Vagina (tissue), 2 donors: Measurements from ENCODE around the gene KPTN. TPM values are rescaled to one million over a fixed set of nuclear protein-coding genes. Genes with fewer than 3 reads are reported as not detected.

Experiments used
- DNase-seq, 2 donors: peaks; one replicate each; pipeline ENCODE4 v3.0.0-alpha.2; 2017; ENCODE audit errors: extremely low spot score in 2 of 2
- H3K27ac ChIP-seq: fragments of 200-600 bp; sonication (generic); one replicate; pipeline ENCODE4 v1.5.1; 2019
- H3K27me3 ChIP-seq: fragments of 200-600 bp; sonication (generic); one replicate; pipeline ENCODE4 v1.5.1; 2019
- H3K36me3 ChIP-seq, 2 donors: fragments of 200-600 bp; sonication (generic); one replicate each; pipeline ENCODE4 v1.5.1; 2017 to 2019
- H3K4me1 ChIP-seq: fragments of 200-600 bp; sonication (generic); one replicate; pipeline ENCODE4 v1.5.1; 2019
- H3K4me3 ChIP-seq, 2 donors: fragments of 200-600 bp; sonication (generic); 1 replicate in 1 of 2; 2 replicates in 1 of 2; pipeline ENCODE4 v1.5.1; 2016 to 2019
- H3K9me3 ChIP-seq: fragments of 200-600 bp; sonication (generic); one replicate; pipeline ENCODE4 v1.5.1; 2019
- CTCF ChIP-seq, 3 experiments: fragments of 450-650 bp in 2 of 3; fragments of 200-600 bp in 1 of 3; sonication (generic) in 1 of 3; IDR thresholded peaks; one replicate each; pipeline ENCODE4 v1.5.1; 2017 to 2019; ENCODE audit warnings: antibody characterized with exemption in 3 of 3, mild to moderate bottlenecking in 2 of 3, moderate library complexity in 2 of 3
- POLR2A ChIP-seq, 2 donors: fragments of 450-650 bp; IDR thresholded peaks; one replicate each; pipeline ENCODE4 v1.6.1; 2017; ENCODE audit warnings: antibody characterized with exemption in 2 of 2, mild to moderate bottlenecking in 2 of 2, moderate library complexity in 2 of 2
- POLR2AphosphoS5 ChIP-seq, 2 donors: sonication (generic); formaldehyde crosslinking; IDR thresholded peaks; one replicate each; pipeline ENCODE4 v1.9.0; 2017; ENCODE audit warnings: antibody characterized with exemption in 2 of 2, mild to moderate bottlenecking in 2 of 2, low read depth in 1 of 2; ENCODE audit not compliant: insufficient read depth in 1 of 2
- intact Hi-C: fragments of 100-400 bp; cut with DNase I; formaldehyde crosslinking; loops from one replicate; pipeline ENCODE4 v1.15.1; 2023
- total RNA-seq: library from RNA; depleted of rRNA; stranded (reverse); fragments of >200 nt; gene quantifications from one replicate; pipeline ENCODE4 v1.2.3, GENCODE V29; 2016

KPTN gene
- total RNA-seq, 1 donor from 2014 or later, result 9.6 TPM

GRCh38 chr19:47485210-47485609 lies 1.2 kb upstream of the KPTN start:
- TF ChIP-seq POLR2AphosphoS5 (IDR thresholded peaks at IDR 0.05; ENCODE audit: insufficient read depth in 1 of 2, low read depth in 1 of 2) (no peak), CTCF (IDR thresholded peaks at IDR 0.05) (no peak), POLR2A (IDR thresholded peaks at IDR 0.05) (no peak)
- H3K27ac ChIP-seq, result peak overlapping the region; percentile 89
- intact Hi-C loops, result no loop called here

DNA sequence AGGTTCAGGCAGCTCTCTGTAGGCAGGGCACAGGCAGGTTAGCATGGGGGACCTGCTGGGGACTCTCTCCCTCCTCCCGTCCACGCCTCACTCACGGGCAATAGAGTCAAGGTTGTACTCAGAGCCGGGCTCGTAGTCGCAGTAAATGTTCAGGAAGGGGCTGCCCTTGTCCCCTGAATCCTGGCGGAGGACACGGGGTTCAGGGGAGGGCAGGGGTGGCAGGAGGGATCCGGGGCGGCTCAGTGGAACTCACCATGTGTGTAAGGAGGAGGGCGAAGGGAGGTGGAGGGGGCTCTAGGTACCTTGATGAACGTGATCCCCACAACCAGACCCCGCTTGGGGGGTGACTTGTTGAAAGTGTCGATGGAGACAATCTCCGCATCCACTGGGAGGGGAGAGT lies 819 bp downstream of the KPTN start:
- Histone ChIP-seq H3K36me3 (peaks cover 0 to 7% of the 10 kb centered on the region in 2 donors), H3K27ac (no peak overlapping the region), H3K4me3 (peak overlapping the region; percentile 61 to 63), H3K27me3 (no peaks in the 10 kb centered on the region), H3K9me3 (no peaks in the 10 kb centered on the region), H3K4me1 (peaks cover 25% of the 10 kb centered on the region)
- TF ChIP-seq POLR2A (IDR thresholded peaks at IDR 0.05) (no peak), POLR2AphosphoS5 (IDR thresholded peaks at IDR 0.05; ENCODE audit: insufficient read depth in 1 of 2, low read depth in 1 of 2) (no peak), CTCF (IDR thresholded peaks at IDR 0.05) (no peak)
- DNase-seq, result no peak
- intact Hi-C loops, result no loop called here

More at GRCh38 chr19:47485210-47485609, 1.2 kb upstream of the KPTN start:
- DNase-seq, result no peak
- Histone ChIP-seq H3K27me3 (no peaks in the 10 kb centered on the region), H3K4me3 (no peak overlapping the region), H3K4me1 (peaks cover 23% of the 10 kb centered on the region), H3K36me3 (peaks cover 0 to 20% of the 10 kb centered on the region in 2 donors), H3K9me3 (no peaks in the 10 kb centered on the region)

DNA sequence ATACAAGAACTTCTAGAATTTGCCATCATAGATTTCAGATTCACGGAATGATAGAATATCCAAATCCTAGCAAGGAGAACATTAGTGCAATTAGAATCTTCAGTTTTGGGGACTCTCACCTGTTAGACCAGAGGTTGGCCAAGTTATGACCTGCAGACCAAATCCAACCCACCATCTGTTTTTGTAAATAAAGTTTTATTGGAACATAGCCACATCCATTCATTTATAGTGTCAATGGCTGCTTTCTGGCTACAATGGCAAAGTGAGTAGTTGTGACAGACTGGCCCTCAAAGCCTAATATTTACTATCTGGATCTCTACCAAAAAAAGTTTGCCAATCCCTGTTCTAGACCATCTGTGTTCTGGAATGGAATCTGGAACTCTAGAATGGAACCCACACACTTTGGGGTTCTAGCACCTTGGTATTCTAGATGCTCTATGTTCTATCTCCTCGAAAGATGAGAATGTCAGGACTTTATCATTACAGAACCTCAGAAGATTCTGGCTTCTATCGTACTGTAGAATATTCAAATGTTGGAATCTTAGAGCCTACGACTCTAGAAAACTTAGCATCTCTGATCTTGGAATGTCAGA lies 2.5 kb downstream of the KPTN start:
- H3K4me3 ChIP-seq, result no peak overlapping the region
- intact Hi-C loops, result no loop called here

DNA sequence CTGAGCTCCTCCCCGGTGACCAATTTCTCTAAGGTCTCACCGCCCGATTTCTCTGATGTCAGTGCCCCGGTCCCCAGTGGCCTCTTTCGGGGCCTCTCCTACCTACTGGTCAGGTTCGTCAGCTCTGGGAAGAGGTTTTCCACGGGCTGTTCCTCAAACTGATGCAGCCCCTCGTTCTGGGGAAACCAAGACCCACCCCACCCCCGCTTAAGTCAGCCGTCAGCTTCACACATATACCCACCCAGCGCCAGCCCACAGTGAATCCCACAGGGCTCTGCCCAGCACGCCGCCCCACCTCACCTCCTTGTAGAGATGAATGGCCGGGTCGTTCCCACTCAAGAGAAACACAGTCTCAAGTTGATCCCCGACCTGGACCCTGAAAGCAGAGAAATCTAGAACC lies 3.4 kb downstream of the KPTN start:
- no peak overlapping the region for H3K27ac ChIP-seq
- peaks cover 24% of the 10 kb centered on the region for H3K4me1 ChIP-seq
- no peak for TF ChIP-seq POLR2A (IDR thresholded peaks at IDR 0.05)
- no peak for TF ChIP-seq CTCF (IDR thresholded peaks at IDR 0.05)
- TF ChIP-seq POLR2AphosphoS5 (IDR thresholded peaks at IDR 0.05; ENCODE audit: insufficient read depth in 1 of 2, low read depth in 1 of 2), result no peak
- H3K36me3 ChIP-seq, result no peaks in the 10 kb centered on the region
- no peak for DNase-seq
- intact Hi-C loops, result no loop called here
- H3K9me3 ChIP-seq, result no peaks in the 10 kb centered on the region
- H3K4me3 ChIP-seq, result no peak overlapping the region
- H3K27me3 ChIP-seq, result no peaks in the 10 kb centered on the region

More for the DNA sequence above, 2.5 kb downstream of the KPTN start:
- no peak overlapping the region for H3K27ac ChIP-seq
- peaks cover 25% of the 10 kb centered on the region for H3K4me1 ChIP-seq
- H3K9me3 ChIP-seq, result no peaks in the 10 kb centered on the region
- TF ChIP-seq POLR2AphosphoS5 (IDR thresholded peaks at IDR 0.05; ENCODE audit: insufficient read depth in 1 of 2, low read depth in 1 of 2) (no peak), CTCF (IDR thresholded peaks at IDR 0.05) (no peak), POLR2A (IDR thresholded peaks at IDR 0.05) (no peak)
- H3K27me3 ChIP-seq, result no peaks in the 10 kb centered on the region
- no peaks in the 10 kb centered on the region for H3K36me3 ChIP-seq
- no peak for DNase-seq

DNA sequence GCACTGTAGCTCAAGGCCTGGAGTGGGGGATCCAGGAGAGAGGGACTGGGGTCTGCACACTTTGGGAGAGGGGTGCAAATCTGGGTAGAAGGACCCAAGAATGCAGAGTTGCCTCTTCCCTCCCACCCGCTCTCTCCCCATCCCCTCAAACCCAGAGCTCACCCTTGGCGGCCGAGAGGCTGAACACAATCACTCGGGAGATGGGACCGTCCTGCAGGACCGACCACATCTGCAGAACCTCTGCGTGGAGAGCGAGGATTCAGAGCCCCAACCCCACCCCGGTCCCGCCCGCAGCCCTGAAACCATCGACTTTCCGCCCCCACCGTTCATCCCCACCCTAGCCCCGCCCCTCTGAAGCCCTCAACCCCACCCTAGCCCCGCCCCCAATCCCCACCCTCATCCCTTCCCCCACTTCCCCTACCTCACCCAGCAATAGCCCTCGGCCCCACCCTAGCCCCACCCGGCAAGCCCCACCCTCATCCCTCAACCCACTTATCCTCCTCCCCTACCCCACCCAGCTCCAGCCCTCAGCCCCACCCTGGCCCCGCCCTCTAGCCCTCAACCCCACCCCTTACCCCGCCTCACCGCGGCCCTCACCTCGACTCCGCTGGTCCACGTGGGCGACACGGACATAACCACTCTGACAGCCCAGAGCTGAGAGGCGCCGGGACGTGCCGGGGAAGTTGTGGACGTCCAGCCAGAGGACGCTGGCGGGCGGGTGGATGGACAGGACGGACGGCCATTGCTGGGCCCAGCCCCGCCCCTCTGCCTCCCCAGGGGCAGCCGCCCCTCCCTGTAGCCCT lies 4.1 kb downstream of the KPTN start:
- Histone ChIP-seq H3K27me3 (no peaks in the 10 kb centered on the region), H3K9me3 (no peaks in the 10 kb centered on the region), H3K27ac (no peak overlapping the region), H3K4me1 (peaks cover 17% of the 10 kb centered on the region), H3K4me3 (no peak overlapping the region), H3K36me3 (no peaks in the 10 kb centered on the region)
- intact Hi-C loops, result no loop called here
- DNase-seq, result no peak
- TF ChIP-seq CTCF (IDR thresholded peaks at IDR 0.05) (no peak), POLR2AphosphoS5 (IDR thresholded peaks at IDR 0.05; ENCODE audit: insufficient read depth in 1 of 2, low read depth in 1 of 2) (no peak), POLR2A (IDR thresholded peaks at IDR 0.05) (no peak)
